GM19468 (cell line): ENCODE data around the gene AP3B1.
"Not testable (repeated sequence)": the region's sequence is repeated elsewhere in the genome, so short reads cannot be mapped to it uniquely, and the experiment has no call there.

Experiments used
- ATAC-seq: cut with Tn5 transposase; IDR thresholded peaks from one replicate; pipeline ENCODE4 v1.9.1; 2021; ENCODE audit warnings: mild to moderate bottlenecking, moderate library complexity, moderate number of reproducible peaks; ENCODE audit not compliant: unreplicated experiment; ENCODE audit errors: extremely low read depth

Gene AP3B1

GRCh38 chr5:78252715-78253114 lies 41.8 kb downstream of the AP3B1 start:
- ATAC-seq: no peak

GRCh38 chr5:78251663-78252284 lies 42.7 kb downstream of the AP3B1 start:
- ATAC-seq: no peak

DNA sequence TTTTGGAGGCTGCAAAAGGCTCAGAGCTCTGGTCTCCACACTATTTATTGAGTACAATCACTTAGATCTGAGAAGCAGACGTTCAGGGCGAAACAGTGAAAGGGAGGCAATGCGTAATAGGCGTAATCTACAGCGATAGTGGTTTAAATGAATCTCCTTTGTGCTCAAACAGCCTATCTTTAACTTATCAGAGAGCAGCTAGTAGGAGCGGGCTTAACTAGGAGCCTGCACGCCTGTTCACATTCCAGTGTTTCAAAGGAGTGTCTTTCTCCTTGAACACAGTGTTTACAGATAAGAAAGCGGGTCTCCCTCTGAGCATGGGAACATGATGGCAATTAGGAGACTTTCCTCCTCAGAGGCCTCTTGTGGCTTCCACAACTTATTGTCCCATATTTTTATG lies 49.4 kb downstream of the AP3B1 start:
- ATAC-seq: no peak

DNA sequence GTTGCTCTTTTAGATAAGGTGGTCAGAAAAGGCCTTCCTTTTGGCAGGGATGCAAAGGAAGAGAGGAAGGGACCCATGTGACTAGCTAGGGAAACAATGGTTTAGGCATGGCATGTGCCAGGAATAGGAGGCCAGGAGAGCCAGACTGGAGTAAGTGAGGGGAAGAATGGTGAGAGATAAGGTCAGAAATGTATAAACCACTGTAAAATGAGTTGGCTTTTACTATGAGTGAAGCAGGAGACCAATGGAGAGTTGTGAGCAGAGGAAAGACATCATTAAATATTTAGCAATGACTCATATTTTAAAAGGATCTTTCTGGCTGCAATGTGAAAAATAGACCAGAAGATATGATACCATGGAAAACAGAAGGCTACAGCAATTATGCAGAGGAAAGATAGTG lies 50.9 kb downstream of the AP3B1 start:
- no peak for ATAC-seq

DNA sequence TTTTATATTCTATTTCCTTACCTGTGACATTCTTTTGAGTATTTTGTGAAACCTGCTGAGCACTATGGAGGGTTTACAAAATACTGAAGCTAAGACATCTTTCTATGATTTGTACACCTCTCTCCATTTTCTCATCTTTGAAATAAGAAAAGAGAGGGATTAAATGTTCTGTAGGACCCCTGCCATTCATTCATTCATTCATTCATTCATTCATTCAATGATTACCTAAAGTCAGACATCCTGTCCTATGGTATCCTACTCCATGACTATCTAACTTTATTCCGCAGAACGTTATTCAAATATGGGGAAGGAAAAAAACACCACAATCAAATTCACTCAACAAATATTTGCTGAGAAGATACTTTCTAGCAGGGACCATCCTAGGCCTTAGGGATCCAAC lies 51.4 kb downstream of the AP3B1 start:
- no peak for ATAC-seq

DNA sequence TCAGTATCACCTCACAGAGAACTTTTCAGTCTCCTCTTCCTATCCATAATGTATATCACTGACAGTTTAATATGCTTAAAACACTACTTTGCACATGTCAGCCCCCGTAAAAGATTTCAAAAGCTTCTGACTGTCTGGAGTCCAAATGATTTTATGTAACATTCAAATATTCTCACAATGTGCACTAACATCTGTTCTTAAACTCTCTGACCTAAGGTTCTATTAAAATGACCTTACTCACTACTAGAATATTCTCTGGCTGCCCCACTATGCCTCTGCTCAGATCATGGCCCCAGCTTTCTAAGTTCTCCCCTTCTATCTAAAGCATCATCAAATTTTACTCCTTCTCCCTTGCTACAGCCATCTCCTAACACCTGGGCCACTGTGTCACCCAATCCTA lies 52.5 kb downstream of the AP3B1 start:
- ATAC-seq: no peak

- ATAC-seq: no peak
Measured at GRCh38 chr5:78237911-78238310, 56.6 kb downstream of the AP3B1 start.

GRCh38 chr5:78236046-78236445 lies 58.5 kb downstream of the AP3B1 start:
- ATAC-seq: no peak

DNA sequence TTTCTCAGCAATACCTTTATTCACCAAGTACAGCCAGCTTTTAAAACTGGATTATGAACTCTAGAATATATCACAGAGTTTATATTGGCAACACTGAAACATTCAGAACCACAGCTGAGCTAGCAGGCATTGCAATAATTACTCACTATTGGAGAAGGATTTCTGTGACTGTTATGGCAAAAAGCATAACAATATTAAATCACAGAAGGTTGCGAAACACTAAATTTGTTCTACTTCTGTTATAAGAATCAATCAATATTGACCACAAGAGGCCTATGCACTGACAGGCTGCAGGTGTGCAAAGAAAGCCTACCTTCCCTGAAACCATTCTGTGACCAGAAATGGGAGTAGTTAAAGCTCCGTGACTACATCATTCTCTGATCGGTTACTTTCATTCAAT lies 59.2 kb downstream of the AP3B1 start:
- no peak for ATAC-seq

DNA sequence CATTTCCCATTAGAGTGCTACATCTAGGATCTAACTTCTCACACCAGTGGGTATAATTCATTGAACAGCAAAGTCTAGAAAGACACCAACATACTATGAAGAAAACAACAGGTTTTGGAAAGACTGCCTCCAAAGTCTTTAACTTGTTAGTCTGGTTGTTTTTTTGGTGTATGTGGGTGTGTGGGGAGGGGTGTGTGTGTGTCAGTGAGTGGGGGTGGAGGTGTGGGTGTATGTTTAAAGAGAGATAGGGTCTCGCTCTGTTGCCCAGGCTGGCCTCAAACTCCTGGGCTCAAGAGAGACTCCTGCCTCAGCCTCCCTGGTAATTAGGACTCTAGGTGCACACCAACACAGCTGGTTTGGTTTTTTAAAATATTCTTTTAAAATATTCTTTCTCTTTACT lies 59.7 kb downstream of the AP3B1 start:
- ATAC-seq: no peak

DNA sequence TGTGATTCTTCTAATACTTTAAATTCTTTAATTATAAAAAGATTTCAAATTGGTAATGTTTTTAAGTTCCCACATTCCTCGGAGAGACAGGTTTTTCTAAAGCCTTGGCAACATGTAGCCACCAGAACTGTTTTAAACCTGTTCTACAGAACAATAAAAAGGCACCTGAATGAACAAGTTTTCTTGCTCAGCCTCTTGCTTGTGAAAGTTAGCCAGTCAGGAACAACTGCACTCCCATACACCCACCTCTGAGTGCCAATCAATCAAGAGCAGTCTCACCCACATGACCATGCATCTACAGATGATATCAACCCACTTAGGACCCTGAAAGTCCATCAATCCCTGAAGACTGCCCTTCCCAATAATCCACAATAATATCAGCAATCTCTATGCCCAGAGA lies 62.3 kb downstream of the AP3B1 start:
- ATAC-seq: no peak

- ATAC-seq: no peak
Measured at GRCh38 chr5:78224358-78224757, 70.1 kb downstream of the AP3B1 start.

DNA sequence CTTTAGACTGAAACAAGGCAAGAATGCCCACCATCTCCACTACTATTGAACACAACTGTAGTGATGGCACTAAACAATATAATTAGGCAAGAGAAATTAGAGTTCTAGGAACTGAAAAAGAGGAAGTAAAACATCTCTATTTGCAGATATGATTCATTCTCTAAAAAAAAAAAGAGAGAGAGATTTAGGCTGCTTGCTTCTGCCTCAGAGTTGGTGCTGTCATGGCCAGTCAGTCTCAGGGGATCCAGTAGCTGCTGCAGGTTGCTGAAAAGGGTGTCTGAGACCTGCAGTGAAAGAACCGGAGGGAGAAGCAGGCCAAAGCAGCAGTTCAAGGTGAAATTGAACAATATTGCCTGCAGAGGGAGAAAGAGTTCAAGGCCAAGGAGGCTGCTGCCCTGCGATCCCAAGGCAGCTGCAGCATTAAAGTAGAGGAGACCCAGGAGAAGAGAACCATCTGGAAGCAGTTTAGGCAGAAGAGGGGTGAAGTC lies 72.5 kb downstream of the AP3B1 start:
- peak; percentile 99 for ATAC-seq

DNA sequence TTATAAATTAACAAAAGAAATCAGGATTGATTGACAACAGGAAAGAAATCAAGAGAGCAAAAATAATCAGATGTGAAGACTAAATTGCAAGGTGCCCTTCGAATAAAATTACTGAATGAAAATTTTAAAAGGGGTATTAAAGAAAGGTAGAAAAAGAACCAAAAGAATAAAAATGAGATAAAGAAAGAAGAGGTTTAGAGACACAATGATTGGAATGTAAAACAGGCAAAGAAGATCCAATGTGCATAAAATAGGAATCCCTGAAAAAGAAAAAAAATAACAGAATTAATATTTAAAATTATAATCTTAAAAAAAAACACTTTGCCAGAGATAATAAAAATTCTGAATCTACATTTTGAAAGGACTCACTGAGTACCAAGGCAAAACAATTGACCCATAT lies 73.0 kb downstream of the AP3B1 start:
- ATAC-seq: no peak

GRCh38 chr5:78215972-78216371 lies 78.5 kb downstream of the AP3B1 start:
- no peak for ATAC-seq

- no peak for ATAC-seq
Measured at GRCh38 chr5:78215565-78215964, 78.9 kb downstream of the AP3B1 start.

DNA sequence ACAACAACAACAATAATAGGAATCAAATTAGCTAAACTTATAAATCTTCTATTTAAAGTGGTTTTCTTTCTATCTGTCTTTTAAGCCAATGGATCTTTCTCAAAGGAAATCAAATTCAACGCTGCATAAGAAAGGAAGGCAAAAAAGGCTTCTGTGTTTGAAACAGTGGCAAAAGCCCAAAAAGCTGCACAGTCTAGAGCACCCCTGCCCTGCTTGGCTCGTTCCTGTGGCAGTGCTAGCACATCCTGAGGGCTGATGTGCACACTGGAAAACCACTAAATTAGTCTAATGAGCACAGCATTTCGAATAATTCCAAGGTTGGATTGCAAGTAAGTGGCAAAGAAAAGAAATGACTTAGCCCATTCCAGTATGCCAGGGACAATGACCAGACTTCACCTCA lies 80.7 kb downstream of the AP3B1 start:
- ATAC-seq: no peak

DNA sequence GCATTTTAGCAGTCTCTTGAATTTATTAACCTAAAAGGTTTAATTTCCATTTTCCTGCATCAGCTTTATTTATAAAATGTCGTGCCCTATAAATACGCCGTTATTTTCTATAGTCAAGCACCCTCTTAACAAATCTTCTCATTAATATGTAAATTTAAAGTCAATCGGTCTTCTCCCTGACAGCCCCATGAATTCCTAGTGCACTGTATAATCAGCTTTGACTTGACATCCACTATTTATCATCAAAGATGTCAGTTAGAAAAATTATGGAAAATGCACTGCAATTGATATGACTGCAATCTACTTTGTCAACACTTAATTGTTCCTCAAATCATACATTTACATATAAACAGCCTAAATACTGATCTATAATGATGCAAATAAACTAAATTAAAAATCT lies 83.4 kb downstream of the AP3B1 start:
- no peak for ATAC-seq

DNA sequence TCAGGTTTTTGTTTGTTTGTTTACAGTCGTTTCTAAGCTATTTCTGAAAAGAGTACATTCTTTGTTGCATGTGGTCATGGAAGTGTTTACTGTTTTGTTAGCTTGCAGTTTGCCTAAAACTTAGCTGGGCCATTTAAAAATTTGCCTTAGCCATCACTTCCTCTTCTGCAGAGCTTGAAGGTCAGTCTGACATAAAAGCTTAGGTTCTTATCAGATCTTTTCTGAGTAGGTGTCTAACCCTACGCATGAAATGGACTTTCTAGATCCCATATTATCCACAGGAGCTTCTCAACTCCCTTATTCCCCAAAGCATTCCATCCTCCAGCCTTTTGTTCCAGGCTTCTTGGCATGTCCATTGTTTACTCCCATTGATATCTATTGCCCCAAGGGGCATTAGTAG lies 90.3 kb downstream of the AP3B1 start:
- ATAC-seq: no peak

- no peak for ATAC-seq
Measured at GRCh38 chr5:78203815-78204214, 90.7 kb downstream of the AP3B1 start.

- ATAC-seq: no peak
Measured at GRCh38 chr5:78190402-78190801, 104.1 kb downstream of the AP3B1 start.

DNA sequence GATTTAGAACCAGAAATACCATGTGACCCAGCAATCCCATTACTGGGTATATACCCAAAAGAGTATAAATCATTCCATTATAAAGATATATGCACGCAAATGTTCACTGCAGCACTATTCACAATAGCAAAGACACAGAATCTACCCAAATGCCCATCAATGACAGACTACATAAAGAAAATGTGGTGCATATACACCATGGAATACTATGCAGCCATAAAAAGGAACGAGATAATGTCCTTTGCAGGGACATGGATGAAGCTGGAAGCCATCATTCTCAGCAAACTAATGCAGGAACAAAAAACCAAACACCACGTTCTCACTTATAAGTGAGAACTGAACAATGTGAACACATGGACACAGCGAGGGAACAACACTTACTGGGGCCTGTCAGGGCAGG lies 105.8 kb downstream of the AP3B1 start:
- not testable (repeated sequence) for ATAC-seq

DNA sequence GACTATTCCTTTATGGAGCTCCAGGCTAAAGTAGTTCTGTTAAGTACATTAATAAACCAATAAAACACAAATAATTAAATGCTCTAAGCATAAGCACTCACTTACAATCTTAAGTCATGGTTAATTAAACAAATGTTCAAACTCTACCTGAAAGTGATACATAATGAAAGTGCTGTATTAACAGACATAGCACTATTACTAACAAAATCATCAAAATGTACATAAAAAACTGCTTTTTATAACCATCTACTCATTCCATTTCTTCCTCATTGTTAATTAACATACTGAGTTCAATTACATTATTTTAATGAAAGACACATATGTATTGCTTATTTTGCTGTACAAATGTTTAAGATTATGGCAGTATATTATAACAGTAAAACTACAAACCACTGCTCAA lies 107.3 kb downstream of the AP3B1 start:
- ATAC-seq: no peak
